Gastroesophageal sphincter (tissue), 4 donors: ENCODE measurements around the gene ZSCAN12. TPM values are rescaled to one million over a fixed set of nuclear protein-coding genes. Genes with fewer than 3 reads are reported as not detected.
A peak's percentile ranks its signal among the peaks of the same experiment; 100 is the strongest.

ENCODE experiments used
- ATAC-seq: fragments of 150-250 bp; one replicate; pipeline ENCODE4 v1.9.1; 2016; ENCODE audit warnings: mild to moderate bottlenecking, moderate library complexity
- H3K27ac ChIP-seq, 4 donors: fragments of 200-600 bp; sonication (generic) in 3 of 4; 1 replicate in 3 of 4; 2 replicates in 1 of 4; pipeline ENCODE4 v1.5.1; 2016 to 2019
- H3K27me3 ChIP-seq: fragments of 200-600 bp; sonication (generic); one replicate; pipeline ENCODE4 v1.5.1; 2019
- H3K36me3 ChIP-seq, 2 donors: fragments of 200-600 bp; sonication (generic); one replicate each; pipeline ENCODE4 v1.5.1; 2019; ENCODE audit warnings: control low read depth in 1 of 2
- H3K4me1 ChIP-seq, 3 donors: fragments of 200-600 bp; sonication (generic); 1 replicate in 2 of 3; 2 replicates in 1 of 3; pipeline ENCODE4 v1.5.1; 2016 to 2019; ENCODE audit warnings: control low read depth in 2 of 3
- H3K4me3 ChIP-seq, 2 donors: fragments of 200-600 bp; sonication (generic); one replicate each; pipeline ENCODE4 v1.5.1; 2019; ENCODE audit warnings: mild to moderate bottlenecking in 1 of 2, moderate library complexity in 1 of 2
- H3K9me3 ChIP-seq, 3 donors: fragments of 200-600 bp; sonication (generic); one replicate each; pipeline ENCODE4 v1.5.1; 2017 to 2019; ENCODE audit warnings: control low read depth in 2 of 3
- CTCF ChIP-seq, 4 experiments: fragments of 200-600 bp in 2 of 4; fragments of 450-650 bp in 2 of 4; sonication (generic) in 1 of 4; IDR thresholded peaks; one replicate each; pipeline ENCODE4 v1.5.1; 2017 to 2019; ENCODE audit warnings: antibody characterized with exemption in 4 of 4, mild to moderate bottlenecking in 2 of 4, moderate library complexity in 2 of 4
- EP300 ChIP-seq: sonication (generic); formaldehyde crosslinking; IDR thresholded peaks from one replicate; pipeline ENCODE4 v1.6.1; 2017; ENCODE audit warnings: antibody characterized with exemption, mild to moderate bottlenecking
- POLR2A ChIP-seq, 2 donors: fragments of 450-650 bp; IDR thresholded peaks; one replicate each; pipeline ENCODE4 v1.6.1; 2017; ENCODE audit warnings: antibody characterized with exemption in 2 of 2, mild to moderate bottlenecking in 2 of 2, moderate library complexity in 1 of 2
- POLR2AphosphoS5 ChIP-seq: sonication (generic); formaldehyde crosslinking; IDR thresholded peaks from one replicate; pipeline ENCODE4 v1.6.1; 2017; ENCODE audit warnings: antibody characterized with exemption
- WGBS, 2 donors: methylation state at CpG; one replicate each; pipeline ENCODE4 v1.1.5; 2018; ENCODE audit warnings: low coverage in 1 of 2; 5-methylcytosine and 5-hydroxymethylcytosine counted together
- total RNA-seq, 4 donors: library from RNA; depleted of rRNA; stranded (reverse); fragments of >200 nt; gene quantifications; one replicate each; pipeline ENCODE4 v1.1.0, GENCODE V29; 2016

ZSCAN12 gene
- total RNA-seq, 4 donors from 2014 or later: 5.6 to 8.6 (median 6.0) TPM

DNA sequence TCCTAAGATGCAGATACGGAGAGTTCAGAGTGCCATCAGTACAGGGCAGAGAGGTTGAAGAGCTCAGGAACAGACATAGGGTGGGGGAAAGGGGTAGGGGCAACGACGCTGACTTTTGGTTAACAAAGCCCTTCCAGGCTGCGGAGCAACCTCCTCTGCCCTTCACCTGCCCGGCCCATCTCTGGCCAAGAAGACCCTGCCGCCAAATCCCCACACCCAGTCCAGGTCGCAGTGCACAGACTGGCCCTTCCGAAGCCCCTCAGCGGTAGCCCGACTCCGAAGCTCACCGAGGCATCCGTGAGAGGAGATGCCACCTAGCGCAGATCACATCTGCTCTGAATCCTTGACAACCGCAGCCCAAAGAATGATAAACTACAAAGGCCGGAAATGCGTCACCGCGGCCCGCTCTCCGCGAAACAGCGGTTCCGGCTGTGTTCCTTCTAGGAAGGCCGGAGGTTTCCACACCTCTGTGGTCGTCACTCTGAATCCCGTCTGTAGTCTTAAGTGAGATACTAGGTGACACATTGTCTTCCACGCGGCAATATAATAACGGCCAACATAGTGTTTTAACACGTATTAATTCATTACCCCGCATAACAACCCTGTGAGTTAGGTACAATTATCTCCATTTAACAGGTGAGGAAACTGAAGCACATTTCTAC, 43.7 kb upstream of the ZSCAN12 start, which contains the start of gene ZSCAN23:
Gene ZSCAN23 (minus strand): TSS at position 380 of the 662 bp plus-strand sequence. CDS start 7,225 bp downstream, outside the sequence.
- H3K36me3 ChIP-seq: peaks cover 0 to 3% of the 10 kb centered on the region in 2 donors
- no peaks in the 10 kb centered on the region for H3K9me3 ChIP-seq
- 0 to 1% methylated on average over 22 of the region's 32 CpGs for WGBS, 2 donors
- H3K4me1 ChIP-seq: peaks cover 0 to 6% (median 4%) of the 10 kb centered on the region in 3 donors
- ATAC-seq: peak; percentile 97
- peaks cover 28% of the 10 kb centered on the region for H3K27me3 ChIP-seq
- peak within 1 kb of the TSS; percentile 59 to 79 for H3K4me3 ChIP-seq
- peak within 1 kb of the TSS in 3 of 4 donors; percentile 64 to 82 (median 77) for H3K27ac ChIP-seq
- TF ChIP-seq CTCF (IDR thresholded peaks at IDR 0.05) (no peak), POLR2A (IDR thresholded peaks at IDR 0.05) (peak in 1 of 2 donors; percentile 20), POLR2AphosphoS5 (peak; percentile 72), EP300 (no peak)

- no peaks in the 10 kb centered on the region for H3K9me3 ChIP-seq
- TF ChIP-seq EP300: no peak
- 46 to 52% methylated on average over 7 of the region's 7 CpGs for WGBS, 2 donors
- H3K27me3 ChIP-seq: peaks cover 22% of the 10 kb centered on the region
- peak overlapping the region; percentile 59 to 79 for H3K4me3 ChIP-seq
- no peak for ATAC-seq
- H3K36me3 ChIP-seq: peaks cover 0 to 3% of the 10 kb centered on the region in 2 donors
- H3K4me1 ChIP-seq: peaks cover 0 to 6% (median 4%) of the 10 kb centered on the region in 3 donors
- peak overlapping the region in 3 of 4 donors; percentile 64 to 82 (median 77) for H3K27ac ChIP-seq
These were observed 43.0 kb upstream of the ZSCAN12 start for GRCh38 chr6:28442586-28442985.

GRCh38 chr6:28436404-28436803, 36.9 kb upstream of the ZSCAN12 start:
- no peak for ATAC-seq
- H3K27me3 ChIP-seq: no peaks in the 10 kb centered on the region
- WGBS, 2 donors: 77 to 89% methylated on average over 3 of the region's 3 CpGs
- TF ChIP-seq POLR2AphosphoS5: no peak
- no peak for TF ChIP-seq POLR2A (IDR thresholded peaks at IDR 0.05)
- no peak for TF ChIP-seq EP300
- TF ChIP-seq CTCF (IDR thresholded peaks at IDR 0.05): no peak
- peaks cover 0 to 25% of the 10 kb centered on the region in 2 donors for H3K36me3 ChIP-seq
- no peaks in the 10 kb centered on the region for H3K9me3 ChIP-seq
- no peaks in the 10 kb centered on the region for H3K4me1 ChIP-seq
- H3K4me3 ChIP-seq: no peak overlapping the region
- no peak overlapping the region for H3K27ac ChIP-seq

GRCh38 chr6:28433119-28433518, 33.6 kb upstream of the ZSCAN12 start:
- H3K27me3 ChIP-seq: no peaks in the 10 kb centered on the region
- H3K4me1 ChIP-seq: no peaks in the 10 kb centered on the region
- no peak overlapping the region for H3K4me3 ChIP-seq
- peaks cover 0 to 32% of the 10 kb centered on the region in 2 donors for H3K36me3 ChIP-seq
- TF ChIP-seq POLR2A (IDR thresholded peaks at IDR 0.05) (no peak), POLR2AphosphoS5 (no peak), CTCF (IDR thresholded peaks at IDR 0.05) (no peak), EP300 (no peak)
- no peak for ATAC-seq
- H3K9me3 ChIP-seq: no peaks in the 10 kb centered on the region
- H3K27ac ChIP-seq: no peak overlapping the region

DNA sequence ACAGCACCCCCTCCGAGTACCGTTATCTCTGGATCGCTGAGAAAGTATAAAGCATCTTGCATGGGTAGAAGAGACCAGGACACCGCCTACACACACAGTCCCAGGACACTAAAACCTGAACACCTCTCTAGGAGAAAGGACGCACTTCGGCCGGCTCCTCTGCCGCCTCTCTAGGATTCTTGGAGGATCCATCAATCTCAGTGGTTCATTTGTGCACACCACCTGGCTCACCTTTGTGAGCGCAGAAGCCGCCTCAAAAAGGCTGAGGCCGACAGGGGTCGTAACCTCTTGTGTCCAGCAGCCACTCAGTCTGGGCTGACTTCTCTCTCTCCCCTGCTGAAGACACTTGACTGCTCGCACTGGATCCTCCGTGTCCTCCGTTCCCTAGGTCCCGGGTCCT, 30.2 kb upstream of the ZSCAN12 start:
- Histone ChIP-seq H3K27me3 (no peaks in the 10 kb centered on the region), H3K4me3 (no peak overlapping the region), H3K4me1 (no peaks in the 10 kb centered on the region), H3K36me3 (peaks cover 0 to 17% of the 10 kb centered on the region in 2 donors), H3K9me3 (peaks cover 0 to 5% (median 0%) of the 10 kb centered on the region in 3 donors), H3K27ac (no peak overlapping the region)
- TF ChIP-seq EP300 (no peak), CTCF (IDR thresholded peaks at IDR 0.05) (no peak), POLR2A (IDR thresholded peaks at IDR 0.05) (no peak), POLR2AphosphoS5 (no peak)
- ATAC-seq: no peak
- 90 to 95% methylated on average over 2 to 10 of the region's 16 CpGs for WGBS, 2 donors
